AG10803 (cell line): ENCODE data around the gene CDSN.
"Not testable (repeated sequence)": the region's sequence is repeated elsewhere in the genome, so short reads cannot be mapped to it uniquely, and the experiment has no call there.

Experiments used
- DNase-seq: peaks from one replicate; pipeline ENCODE4 v3.0.0; 2010; ENCODE audit warnings: low read depth
- H3K4me3 ChIP-seq: 2 replicates; pipeline ENCODE4 v1.5.1; 2011; ENCODE audit warnings: mild to moderate bottlenecking, low read length, control low read depth
- TF ChIP-seq, protein P1 (sequence below): conservative IDR thresholded peaks from 2 replicates; pipeline ENCODE4 v1.5.1; 2011; ENCODE audit warnings: mild to moderate bottlenecking, low read length, control low read depth, inconsistent platforms

Gene CDSN

DNA sequence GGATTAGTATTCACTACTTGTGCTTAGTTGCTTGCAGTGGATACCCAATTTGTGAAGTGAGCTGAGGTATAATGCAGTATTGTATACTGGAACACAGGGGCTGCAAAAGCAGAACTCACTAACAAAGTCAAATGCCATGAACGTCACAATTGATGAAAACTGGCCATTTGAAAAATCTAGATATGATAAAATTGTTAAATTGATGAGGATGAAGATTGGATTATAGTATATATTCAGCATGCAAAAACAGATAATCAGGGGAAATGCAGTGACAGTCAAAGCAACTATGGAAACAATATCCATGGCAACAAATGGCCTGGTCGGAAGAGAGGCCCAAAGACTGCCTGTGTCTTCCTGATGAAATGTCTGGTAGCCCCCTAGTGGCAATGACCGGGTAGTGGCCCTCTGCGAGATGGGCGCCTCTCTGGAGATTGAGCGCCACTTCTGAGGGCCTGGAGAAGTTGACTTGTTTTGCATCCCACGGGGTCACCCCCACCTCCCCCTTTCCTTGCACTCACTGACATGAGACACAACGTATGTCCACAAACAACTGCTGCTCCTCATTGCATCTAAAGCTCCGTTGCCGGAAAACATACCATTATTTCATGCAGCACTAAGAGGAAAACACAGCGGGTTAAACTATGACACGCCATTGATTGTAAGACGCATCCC, 51.4 kb downstream of the CDSN start:
- DNase-seq, result peak; percentile 78
- H3K4me3 ChIP-seq, result no peak overlapping the region
- TF ChIP-seq, protein P1, sequence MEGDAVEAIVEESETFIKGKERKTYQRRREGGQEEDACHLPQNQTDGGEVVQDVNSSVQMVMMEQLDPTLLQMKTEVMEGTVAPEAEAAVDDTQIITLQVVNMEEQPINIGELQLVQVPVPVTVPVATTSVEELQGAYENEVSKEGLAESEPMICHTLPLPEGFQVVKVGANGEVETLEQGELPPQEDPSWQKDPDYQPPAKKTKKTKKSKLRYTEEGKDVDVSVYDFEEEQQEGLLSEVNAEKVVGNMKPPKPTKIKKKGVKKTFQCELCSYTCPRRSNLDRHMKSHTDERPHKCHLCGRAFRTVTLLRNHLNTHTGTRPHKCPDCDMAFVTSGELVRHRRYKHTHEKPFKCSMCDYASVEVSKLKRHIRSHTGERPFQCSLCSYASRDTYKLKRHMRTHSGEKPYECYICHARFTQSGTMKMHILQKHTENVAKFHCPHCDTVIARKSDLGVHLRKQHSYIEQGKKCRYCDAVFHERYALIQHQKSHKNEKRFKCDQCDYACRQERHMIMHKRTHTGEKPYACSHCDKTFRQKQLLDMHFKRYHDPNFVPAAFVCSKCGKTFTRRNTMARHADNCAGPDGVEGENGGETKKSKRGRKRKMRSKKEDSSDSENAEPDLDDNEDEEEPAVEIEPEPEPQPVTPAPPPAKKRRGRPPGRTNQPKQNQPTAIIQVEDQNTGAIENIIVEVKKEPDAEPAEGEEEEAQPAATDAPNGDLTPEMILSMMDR, result peak; percentile 88

DNA sequence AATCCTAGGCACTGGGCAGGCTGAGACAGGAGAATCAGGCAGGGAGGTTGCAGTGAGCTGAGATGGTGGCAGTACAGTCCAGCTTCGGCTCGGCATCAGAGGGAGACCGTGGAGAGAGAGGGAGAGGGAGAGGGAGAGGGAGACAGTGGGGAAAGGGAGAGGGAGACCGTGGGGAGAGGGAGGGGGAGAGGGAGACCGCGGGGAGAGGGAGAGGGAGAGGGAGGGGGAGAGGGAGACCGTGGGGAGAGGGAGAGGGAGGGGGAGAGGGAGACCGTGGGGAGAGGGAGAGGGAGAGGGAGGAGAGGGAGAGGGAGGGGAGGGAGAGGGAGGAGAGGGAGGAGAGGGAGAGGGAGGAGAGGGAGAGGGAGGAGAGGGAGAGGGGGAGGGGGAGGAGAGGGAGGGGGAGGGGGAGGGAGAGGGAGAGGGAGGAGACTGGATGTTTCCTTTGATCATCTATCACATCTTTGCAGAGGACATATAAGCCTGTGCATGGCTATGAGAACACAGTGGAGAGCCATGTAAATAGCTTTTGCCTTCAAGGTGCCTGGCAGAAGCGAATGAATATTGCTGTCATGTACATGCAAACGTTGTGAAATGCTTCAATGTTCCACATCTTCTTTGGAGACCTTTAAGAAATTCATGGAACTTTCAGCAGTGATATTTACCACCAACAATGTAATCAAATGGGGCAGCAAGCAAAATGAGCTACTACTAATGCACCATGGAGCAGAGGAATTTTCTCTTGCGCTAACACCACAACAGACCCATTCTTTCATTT, 52.2 kb downstream of the CDSN start:
- H3K4me3 ChIP-seq, DNase-seq: not testable (repeated sequence)

DNA sequence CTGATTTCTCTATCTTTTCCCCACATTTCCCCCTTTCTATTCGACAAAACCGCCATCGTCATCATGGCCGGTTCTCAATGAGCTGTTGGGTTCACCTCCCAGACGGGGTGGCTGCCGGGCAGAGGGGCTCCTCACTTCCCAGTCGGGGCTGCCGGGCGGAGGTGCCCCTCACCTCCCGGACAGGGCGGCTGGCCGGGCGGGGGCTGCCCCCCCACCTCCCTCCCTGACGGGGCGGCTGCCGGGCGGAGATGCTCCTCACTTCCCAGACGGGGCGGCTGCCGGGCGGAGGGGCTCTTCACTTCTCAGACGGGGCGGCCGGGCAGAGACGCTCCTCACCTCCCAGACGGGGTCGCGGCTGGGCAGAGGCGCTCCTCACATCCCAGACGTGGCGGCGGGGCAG, 53.2 kb downstream of the CDSN start:
- not testable (repeated sequence) for H3K4me3 ChIP-seq, DNase-seq

DNA sequence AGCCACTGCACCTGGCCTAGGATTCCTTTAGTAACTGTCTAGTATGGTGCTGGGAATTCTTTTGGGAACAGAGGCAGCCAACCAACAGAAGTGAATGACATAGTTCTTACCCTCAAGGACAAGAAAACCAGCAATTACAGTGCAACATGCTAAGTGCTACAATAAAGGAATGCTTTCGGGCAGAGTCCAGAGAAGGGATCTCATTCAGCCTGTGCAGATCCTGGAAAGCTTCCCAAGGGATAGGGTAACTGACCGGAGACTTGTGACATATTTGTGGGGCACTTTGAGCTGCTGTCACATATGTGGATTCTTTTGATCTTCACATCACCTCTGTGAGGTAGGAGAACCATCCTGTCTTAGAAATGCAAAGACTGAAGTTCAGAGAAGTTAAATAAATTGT, 54.7 kb downstream of the CDSN start:
- TF ChIP-seq, protein P1, result no peak
- H3K4me3 ChIP-seq, result no peak overlapping the region
- peak; percentile 53 for DNase-seq
